HAP-1 (cell line): ENCODE results near the gene AKR1C1.
"Not testable (repeated sequence)": the region's sequence is repeated elsewhere in the genome, so short reads cannot be mapped to it uniquely, and the experiment has no call there.

Experiments used
- DNase-seq, 2 experiments: peaks; one replicate each; pipeline ENCODE4 v3.0.0-alpha.2; 2016 to 2020; ENCODE audit warnings: low spot score in 2 of 2
- H3K27me3 ChIP-seq: fragments of 250-450 bp; sonication (Bioruptor Pico); 2 replicates; pipeline ENCODE4 v1.5.1; 2020; ENCODE audit warnings: low read depth, mild to moderate bottlenecking, moderate library complexity
- H3K36me3 ChIP-seq: fragments of 250-450 bp; sonication (Bioruptor Pico); replicated peaks from 2 replicates; pipeline ENCODE4 v1.5.1; 2020; ENCODE audit warnings: mild to moderate bottlenecking
- H3K4me1 ChIP-seq: fragments of 250-450 bp; sonication (Bioruptor Pico); 2 replicates; pipeline ENCODE4 v1.5.1; 2020; ENCODE audit warnings: mild to moderate bottlenecking
- H3K4me3 ChIP-seq: fragments of 250-450 bp; sonication (Bioruptor Pico); 2 replicates; pipeline ENCODE4 v1.5.1; 2020; ENCODE audit warnings: mild to moderate bottlenecking, moderate library complexity
- H3K9me3 ChIP-seq: fragments of 250-450 bp; sonication (Bioruptor Pico); 2 replicates; pipeline ENCODE4 v1.5.1; 2020; ENCODE audit warnings: mild to moderate bottlenecking, moderate library complexity
- in situ Hi-C: fragments of 300-500 bp; cut with MboI; formaldehyde crosslinking; loops from 3 replicates; pipeline ENCODE4 v1.14.3; 2020; ENCODE audit warnings: low sequenced_read_pairs, inconsistent platforms, mixed read lengths

The AKR1C1 gene

DNA sequence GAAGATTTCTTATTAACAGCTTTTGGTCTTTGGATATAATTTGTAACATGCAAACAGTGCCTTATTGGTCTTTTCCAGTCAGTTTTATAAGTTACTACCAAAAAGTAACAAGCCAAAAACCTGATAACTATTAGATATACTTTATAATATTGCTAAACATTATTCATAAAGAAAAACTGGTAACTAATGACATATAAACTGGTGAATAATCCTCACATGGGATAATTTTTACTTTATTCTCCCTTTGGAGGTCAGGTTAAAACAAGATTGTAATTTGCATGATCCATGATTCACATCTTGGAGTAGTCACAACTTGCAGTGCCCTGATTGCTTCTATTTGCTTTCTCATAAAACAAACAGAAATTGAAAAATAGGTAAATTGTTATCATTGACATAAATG is 41.3 kb downstream of the AKR1C1 start:
- in situ Hi-C loops, H3K36me3 ChIP-seq, H3K27me3 ChIP-seq: not testable (repeated sequence)

DNA sequence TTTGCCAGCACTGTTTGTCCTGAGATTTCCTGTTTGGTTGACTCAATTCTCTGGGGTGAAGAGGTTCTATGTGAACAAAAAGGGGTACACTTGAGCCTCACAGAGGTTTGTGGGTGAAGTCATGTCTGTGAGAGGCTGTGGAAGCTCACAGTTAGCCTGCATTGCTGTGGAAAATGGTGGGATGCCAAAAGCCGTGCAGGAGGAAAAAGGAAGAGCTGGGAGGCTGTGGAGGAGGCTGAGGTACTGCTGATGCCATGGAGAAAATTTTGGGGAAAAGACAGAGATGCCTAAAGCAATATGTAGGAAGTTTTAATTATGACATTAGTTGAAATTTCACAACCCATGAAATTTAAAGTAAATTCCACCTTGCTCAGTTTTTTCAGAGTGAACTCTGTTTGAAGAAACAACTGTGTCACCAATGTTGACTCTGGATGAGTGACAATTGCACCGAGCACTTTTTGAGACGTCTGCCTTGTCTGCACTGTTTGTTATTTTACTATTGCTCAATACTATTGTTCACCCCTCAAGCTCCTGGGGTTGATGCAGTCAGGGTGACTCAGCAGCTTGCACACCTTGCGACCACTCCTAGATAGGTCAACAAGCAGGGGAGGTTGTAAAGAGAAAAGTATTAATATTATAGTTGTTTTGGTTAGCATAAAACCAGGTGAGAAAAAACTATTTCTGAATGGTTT is 45.8 kb downstream of the AKR1C1 start:
- H3K27me3 ChIP-seq, DNase-seq, H3K4me3 ChIP-seq, H3K36me3 ChIP-seq, H3K9me3 ChIP-seq, H3K4me1 ChIP-seq, in situ Hi-C loops: not testable (repeated sequence)

More for the DNA sequence above, 41.3 kb downstream of the AKR1C1 start:
- not testable (repeated sequence) for H3K4me3 ChIP-seq, H3K4me1 ChIP-seq, H3K9me3 ChIP-seq, DNase-seq

DNA sequence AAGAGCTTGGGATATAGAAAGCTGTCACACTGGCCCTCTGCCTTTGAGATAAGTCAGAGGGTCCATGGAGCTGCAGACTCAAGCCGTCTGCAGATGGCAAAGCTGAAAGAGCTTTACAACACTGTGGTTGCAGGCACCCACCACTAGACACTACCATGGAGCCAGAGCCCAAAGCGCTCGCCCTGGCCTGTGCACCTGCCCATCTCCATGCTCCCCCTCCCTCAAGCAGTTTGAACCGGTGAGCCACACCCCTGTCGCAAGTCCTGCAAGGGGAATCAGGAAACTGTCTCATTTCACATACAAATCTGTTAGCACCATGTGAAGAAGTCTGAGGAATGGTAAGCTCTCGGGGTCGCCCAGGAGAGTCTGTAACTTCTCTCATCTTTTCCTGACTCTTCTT is 46.8 kb downstream of the AKR1C1 start:
- DNase-seq, H3K9me3 ChIP-seq, H3K4me3 ChIP-seq, in situ Hi-C loops, H3K36me3 ChIP-seq, H3K4me1 ChIP-seq, H3K27me3 ChIP-seq: not testable (repeated sequence)

DNA sequence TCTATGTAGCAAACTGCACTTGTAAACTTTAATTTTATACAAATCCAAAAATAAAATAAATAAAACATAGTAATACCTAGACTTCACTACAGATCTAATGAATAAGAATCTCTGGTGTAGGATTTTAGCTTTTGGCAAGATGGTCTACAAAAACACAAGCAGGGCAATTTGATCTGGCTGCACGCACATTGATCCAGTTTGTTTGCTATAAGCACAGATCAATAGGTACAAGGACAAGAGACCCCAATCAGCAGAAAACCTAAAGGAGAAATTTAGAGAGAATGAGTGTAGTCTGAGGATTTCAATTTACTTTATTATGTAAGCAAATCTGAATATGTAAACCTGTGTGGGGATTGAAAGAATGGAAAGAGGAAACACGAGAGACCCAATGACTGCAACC is 48.2 kb downstream of the AKR1C1 start:
- H3K9me3 ChIP-seq, H3K4me1 ChIP-seq, H3K36me3 ChIP-seq, H3K27me3 ChIP-seq, H3K4me3 ChIP-seq, DNase-seq, in situ Hi-C loops: not testable (repeated sequence)

DNA sequence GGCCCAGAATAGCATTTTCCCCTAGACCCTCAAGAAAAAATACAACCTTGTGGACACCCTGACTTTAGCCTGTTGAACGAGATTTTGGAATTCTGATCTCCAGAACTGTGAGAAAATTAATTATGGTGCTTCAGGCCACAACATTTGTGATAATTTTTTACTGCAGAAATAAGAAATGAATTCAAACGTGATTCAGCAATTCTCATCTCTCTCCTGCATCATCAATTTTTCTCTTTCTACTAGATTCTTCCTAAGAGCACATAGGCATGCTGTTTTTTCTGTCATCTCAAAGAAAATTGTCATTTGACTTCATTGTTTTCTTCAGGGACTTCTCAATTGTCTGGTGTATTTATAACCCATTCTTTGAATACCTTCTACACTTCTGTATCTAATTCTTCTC is 49.4 kb downstream of the AKR1C1 start:
- DNase-seq: no peak
- Histone ChIP-seq H3K4me3 (no peak overlapping the region), H3K9me3 (no peaks in the 10 kb centered on the region), H3K27me3 (no peaks in the 10 kb centered on the region), H3K4me1 (no peaks in the 10 kb centered on the region), H3K36me3 (no peaks in the 10 kb centered on the region)
- in situ Hi-C loops: no loop called here

DNA sequence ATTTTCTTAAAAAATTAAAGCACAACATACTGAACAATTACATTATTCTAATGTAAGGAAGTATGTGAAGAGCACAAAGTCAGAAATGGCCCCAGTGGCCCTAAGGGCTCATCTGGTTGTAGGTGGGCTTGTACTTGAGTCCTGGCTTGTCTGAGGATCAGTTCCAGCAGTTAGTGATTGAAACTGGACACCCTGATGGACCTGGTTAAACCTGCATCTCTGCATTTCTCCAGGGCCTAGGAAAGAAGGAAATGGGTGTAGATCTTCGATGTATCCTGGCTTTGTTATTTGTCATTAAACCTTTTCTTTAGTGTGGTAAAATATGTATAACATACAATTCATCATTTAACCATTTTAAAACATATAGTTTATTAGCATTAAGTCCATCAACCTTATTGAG is 50.2 kb downstream of the AKR1C1 start:
- H3K36me3 ChIP-seq: no peaks in the 10 kb centered on the region

DNA sequence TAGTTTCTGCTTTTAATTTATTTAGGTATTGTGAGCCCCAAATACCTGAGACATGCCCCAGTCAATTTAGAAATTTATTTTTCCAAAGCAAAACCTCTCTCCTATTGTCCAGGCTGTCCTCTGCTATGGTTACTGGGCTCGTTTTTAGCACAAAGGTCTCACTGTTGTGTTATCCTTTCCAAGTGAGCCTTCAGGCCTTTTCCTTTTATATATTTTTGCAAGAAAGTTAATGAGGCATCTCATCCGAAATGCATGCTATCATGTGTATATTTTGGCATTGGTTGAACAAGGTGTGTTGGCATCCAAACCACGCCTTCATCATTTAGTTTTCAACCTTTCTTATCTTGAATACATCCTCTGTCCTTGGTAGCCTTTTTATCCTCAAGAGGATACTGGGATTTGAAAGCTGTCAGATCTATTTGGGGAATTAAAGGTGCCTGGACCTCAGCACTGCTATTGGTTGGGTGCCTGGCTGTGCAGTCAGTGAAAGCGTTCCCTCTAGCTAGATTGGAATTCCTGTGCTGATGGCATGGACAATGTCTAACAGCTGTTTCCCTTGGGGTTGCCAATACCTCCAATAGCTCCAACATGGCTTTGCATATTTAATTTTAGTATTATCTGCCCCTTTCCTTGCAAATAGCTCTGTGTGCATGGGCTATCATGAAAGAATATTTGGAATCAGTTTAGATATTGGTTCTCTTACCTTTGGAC is 51.1 kb downstream of the AKR1C1 start:
- H3K4me3 ChIP-seq, H3K27me3 ChIP-seq, H3K4me1 ChIP-seq, DNase-seq, H3K36me3 ChIP-seq, H3K9me3 ChIP-seq, in situ Hi-C loops: not testable (repeated sequence)

More for the DNA sequence above, 50.2 kb downstream of the AKR1C1 start:
- no peaks in the 10 kb centered on the region for H3K4me1 ChIP-seq
- no peak for DNase-seq
- H3K4me3 ChIP-seq: no peak overlapping the region
- no peaks in the 10 kb centered on the region for H3K9me3 ChIP-seq
- in situ Hi-C loops: no loop called here
- H3K27me3 ChIP-seq: no peaks in the 10 kb centered on the region

DNA sequence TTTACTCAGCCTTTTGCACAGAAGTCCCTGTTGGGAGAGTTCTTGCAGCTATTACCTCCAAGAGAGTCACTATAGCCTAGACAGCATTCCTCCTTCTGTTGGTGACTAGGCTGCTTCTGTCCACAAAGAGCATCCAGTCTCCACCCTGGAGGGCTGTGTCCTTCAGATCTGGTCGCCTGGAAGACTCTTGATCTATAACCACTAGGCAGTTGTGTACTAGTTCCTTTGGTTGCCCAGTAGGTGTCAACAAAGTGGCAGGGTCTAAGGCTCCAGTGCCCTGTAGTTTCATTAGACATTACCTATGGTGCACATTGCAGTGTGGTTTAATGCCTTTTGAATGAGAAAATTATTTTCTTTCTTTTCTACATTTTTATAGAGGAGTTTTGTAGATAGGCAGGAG is 51.7 kb downstream of the AKR1C1 start:
- Histone ChIP-seq H3K27me3 (no peaks in the 10 kb centered on the region), H3K4me3 (no peak overlapping the region), H3K9me3 (no peaks in the 10 kb centered on the region), H3K36me3 (no peaks in the 10 kb centered on the region), H3K4me1 (no peaks in the 10 kb centered on the region)
- in situ Hi-C loops: no loop called here
- DNase-seq: no peak

DNA sequence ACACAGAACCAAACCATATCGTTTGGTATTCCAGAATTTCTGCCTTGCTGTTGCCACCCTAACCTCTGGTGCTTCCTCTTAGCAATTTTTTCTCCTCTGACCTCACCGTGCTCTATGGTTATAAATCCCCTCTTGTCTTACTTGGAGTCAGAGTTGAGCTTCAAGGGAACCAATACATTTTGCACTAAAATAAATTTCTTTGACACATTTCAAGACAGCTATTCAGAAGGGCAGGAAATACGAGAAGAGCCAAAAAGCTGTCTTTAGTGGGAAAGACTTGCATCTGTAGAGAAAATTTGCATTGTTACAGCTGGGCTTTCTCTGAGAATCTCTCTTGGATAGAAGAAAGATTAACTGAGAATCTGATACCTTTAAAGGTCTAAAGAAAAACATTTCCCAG is 54.9 kb downstream of the AKR1C1 start:
- no peaks in the 10 kb centered on the region for H3K4me1 ChIP-seq

DNA sequence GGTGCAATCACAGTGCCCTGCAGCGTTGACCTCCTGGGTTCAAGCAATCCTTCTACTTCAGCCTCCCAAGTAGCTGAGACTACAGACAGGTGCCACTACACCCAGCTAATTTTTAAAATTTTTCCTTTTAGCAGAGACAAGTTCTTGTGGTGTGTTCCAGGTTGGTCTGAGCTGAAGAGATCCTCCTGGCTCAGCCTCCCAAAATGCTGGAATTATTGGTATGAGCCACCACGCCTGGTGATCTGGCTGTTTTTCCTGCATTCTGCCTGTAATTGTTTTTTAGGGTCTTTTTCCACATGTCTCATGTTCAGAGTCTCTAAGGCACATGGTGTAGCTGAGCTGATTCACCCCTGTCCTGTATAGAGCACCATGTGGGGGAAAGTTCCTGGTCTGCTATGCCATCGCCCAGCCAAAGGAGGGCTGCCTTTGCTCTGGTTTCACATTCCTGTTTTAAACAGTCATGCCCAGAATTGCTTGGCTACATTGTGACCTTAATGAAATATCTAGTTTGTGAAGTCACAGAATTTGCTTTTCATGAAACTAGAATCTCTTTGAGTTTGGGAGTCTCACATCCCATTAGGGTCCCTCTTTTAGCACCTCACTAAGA is 55.6 kb downstream of the AKR1C1 start:
- H3K27me3 ChIP-seq, H3K36me3 ChIP-seq, H3K9me3 ChIP-seq, DNase-seq, H3K4me3 ChIP-seq, in situ Hi-C loops, H3K4me1 ChIP-seq: not testable (repeated sequence)

More for the DNA sequence above, 54.9 kb downstream of the AKR1C1 start:
- no peaks in the 10 kb centered on the region for H3K27me3 ChIP-seq
- H3K9me3 ChIP-seq: no peaks in the 10 kb centered on the region
- DNase-seq: no peak
- H3K4me3 ChIP-seq: no peak overlapping the region
- no peaks in the 10 kb centered on the region for H3K36me3 ChIP-seq
- in situ Hi-C loops: no loop called here

DNA sequence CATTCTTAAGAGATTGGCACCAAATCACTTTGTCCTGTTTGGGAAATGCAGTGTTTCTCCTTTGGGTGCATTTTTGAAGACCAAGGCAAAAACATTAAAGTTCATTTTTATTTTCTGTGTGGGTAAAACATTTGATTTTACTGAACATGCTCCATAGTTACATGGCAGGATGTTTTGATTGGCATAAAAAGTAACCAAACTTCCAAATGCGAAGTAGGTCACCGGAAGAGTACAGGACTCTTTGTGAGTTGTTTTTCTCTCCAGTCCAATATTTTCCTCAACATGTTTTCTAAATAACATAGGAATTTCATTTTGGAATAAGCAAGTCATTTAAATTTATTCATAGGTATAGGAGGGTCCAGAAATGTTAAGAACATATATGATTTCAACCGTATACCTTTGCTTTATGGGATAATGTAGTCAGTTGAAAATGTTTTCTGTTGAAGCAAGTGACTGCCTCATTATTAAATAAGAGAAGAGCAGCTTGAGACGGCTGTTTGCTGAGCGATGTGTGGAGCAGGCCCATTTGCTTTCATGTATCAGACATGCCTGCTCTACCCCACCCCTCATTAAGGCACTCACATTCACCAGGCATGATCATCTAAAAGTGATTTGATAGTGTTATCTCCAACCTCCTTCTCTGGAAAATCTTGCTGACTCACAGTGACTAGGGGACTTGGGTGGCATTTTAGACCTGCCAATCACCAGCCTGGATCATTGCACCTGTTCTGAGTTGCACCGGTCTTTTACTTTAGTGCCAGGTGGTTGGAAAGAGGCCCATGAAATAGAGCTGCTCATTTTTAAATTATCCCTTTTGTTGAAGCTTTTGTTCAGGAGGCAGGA is 56.8 kb downstream of the AKR1C1 start:
- not testable (repeated sequence) for DNase-seq

DNA sequence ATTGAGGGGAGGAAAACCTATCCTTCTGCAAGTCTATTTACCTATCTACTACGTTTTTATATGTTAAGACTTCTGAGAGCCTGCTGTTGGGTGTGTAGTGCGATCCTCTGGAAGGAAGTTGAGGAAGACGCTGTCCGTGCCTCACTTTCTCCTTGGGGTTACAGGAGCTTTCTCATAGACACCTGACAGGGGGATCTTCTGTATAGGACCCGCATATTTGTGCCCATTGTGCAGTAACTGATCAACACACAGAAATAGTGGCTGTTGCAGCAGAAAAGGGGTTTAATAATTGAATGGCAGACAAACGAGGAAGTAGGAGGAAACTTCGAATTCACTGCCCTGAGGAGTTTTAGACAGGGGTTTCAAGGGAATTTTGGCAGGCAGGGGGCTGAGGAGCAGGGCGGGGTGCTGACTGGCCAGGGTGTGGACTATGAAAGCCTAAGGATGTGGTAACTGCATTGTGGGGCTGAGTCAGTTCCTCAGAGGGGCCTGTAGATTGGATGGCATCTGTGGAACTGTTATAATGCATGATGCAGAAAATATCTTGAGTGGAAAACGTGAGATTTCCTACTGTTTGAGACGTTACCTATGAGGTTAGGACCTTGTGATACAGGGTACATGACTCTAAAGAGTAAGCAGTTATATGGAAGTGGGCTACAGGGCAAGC is 58.5 kb downstream of the AKR1C1 start:
- H3K9me3 ChIP-seq, H3K4me3 ChIP-seq, H3K36me3 ChIP-seq, DNase-seq, H3K27me3 ChIP-seq, in situ Hi-C loops, H3K4me1 ChIP-seq: not testable (repeated sequence)

More for the DNA sequence above, 56.8 kb downstream of the AKR1C1 start:
- in situ Hi-C loops, H3K4me3 ChIP-seq, H3K4me1 ChIP-seq, H3K27me3 ChIP-seq, H3K36me3 ChIP-seq, H3K9me3 ChIP-seq: not testable (repeated sequence)

DNA sequence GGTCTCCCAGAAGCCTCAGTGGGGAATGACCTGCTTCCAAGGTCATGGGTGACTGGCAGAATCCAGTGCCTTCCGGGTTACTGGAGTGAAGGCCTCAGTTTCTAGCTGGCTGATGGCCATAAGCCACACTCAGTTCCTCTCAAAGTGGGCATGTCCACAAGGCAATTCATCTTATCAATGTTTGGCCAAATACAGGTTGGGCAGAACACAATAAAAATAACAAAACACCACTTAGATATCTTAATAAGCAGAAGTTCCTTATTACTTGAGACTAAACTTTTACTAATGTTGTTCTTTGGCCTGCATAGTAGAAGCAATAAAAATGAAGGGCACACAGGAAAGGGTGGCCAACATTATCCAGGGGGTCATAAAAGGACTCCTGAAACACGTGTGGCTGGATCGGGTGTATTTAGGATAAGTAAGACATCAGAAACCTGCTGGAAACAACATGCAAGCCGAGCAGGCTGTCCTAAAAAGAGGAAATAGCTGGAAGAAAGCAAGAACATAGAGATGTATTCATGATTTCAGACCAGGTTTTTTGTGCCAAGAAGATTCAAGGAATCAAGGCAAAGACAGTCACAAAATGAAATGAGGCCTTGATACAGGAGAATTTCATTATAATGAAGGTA is 60.1 kb downstream of the AKR1C1 start:
- no peaks in the 10 kb centered on the region for H3K36me3 ChIP-seq
- no peak for DNase-seq
- no peaks in the 10 kb centered on the region for H3K9me3 ChIP-seq
- in situ Hi-C loops: no loop called here
- H3K4me3 ChIP-seq: no peak overlapping the region
- no peaks in the 10 kb centered on the region for H3K4me1 ChIP-seq
- no peaks in the 10 kb centered on the region for H3K27me3 ChIP-seq
